ENCODE data around the gene SKAP2. TPM values are rescaled to one million over a fixed set of nuclear protein-coding genes. Genes with fewer than 3 reads are reported as not detected.

SKAP2 gene
- total and polyA plus RNA-seq, 2 experiments from 2014 or later: 2.5 to 4.4 TPM

DNA sequence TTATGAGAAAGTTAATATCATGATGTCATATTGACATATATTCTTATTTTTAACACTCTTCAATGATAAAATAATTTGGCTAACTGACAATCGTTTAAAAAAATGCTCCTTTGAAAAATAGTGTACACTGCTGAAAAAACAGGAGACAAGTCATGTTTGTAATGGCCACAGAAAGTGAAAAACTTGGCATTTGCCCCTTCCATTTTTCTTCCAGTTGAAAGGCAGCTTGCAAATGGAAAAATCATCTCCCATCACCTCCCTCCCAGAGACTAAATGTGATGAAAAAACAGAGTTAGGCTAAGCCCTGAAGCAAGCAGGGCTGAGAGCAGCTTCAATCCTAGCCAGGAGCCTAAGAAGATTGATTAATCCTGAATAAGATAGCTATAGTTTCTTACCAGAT is 160.4 kb downstream of the SKAP2 start:
- Histone ChIP-seq H3K36me3 (ENCODE audit: insufficient read depth) (no peaks in the 10 kb centered on the region), H2AFZ (no peak overlapping the region), H3K27me3 (ENCODE audit: insufficient read depth) (no peaks in the 10 kb centered on the region), H3K4me2 (no peak overlapping the region), H3K9me2 (ENCODE audit: insufficient read depth) (no peaks in the 10 kb centered on the region), H3K4me3 (no peak overlapping the region), H4K20me1 (replicated peaks; ENCODE audit: insufficient read depth) (no peaks in the 10 kb centered on the region), H3K27ac (ENCODE audit: low read depth) (no peak overlapping the region), H3K4me1 (ENCODE audit: insufficient read depth) (no peaks in the 10 kb centered on the region), H3K79me2 (replicated peaks; ENCODE audit: insufficient read depth) (no peaks in the 10 kb centered on the region), H3F3A (replicated peaks; ENCODE audit: low read depth) (no peaks in the 10 kb centered on the region)
- Mint-ChIP-seq H3K9me3 (no peaks in the 10 kb centered on the region), H3K4me1 (no peaks in the 10 kb centered on the region), H3K27ac (no peak overlapping the region), H3K27me3 (ENCODE audit: insufficient read depth, low read depth, poor library complexity) (peaks cover 3% of the 10 kb centered on the region), H3K4me3 (no peak overlapping the region), H3K36me3 (ENCODE audit: low read depth) (no peaks in the 10 kb centered on the region)
- DNase-seq (ENCODE audit: low spot score): no peak
- no peak for TF ChIP-seq NANOG (IDR thresholded peaks at IDR 0.05; ENCODE audit: borderline replicate concordance)
- no peak for TF ChIP-seq ZNF114 (CRISPR knock-in tag; IDR thresholded peaks at IDR 0.05)
- no peak for TF ChIP-seq STAT1 (IDR thresholded peaks at IDR 0.05; ENCODE audit: unreplicated experiment)
- no peak for TF ChIP-seq CREB1 (CRISPR knock-in tag; IDR thresholded peaks at IDR 0.05; ENCODE audit: low read depth)
- TF ChIP-seq ZNF331 (CRISPR knock-in tag; IDR thresholded peaks at IDR 0.05; ENCODE audit: low read depth): no peak
- TF ChIP-seq, protein P1, sequence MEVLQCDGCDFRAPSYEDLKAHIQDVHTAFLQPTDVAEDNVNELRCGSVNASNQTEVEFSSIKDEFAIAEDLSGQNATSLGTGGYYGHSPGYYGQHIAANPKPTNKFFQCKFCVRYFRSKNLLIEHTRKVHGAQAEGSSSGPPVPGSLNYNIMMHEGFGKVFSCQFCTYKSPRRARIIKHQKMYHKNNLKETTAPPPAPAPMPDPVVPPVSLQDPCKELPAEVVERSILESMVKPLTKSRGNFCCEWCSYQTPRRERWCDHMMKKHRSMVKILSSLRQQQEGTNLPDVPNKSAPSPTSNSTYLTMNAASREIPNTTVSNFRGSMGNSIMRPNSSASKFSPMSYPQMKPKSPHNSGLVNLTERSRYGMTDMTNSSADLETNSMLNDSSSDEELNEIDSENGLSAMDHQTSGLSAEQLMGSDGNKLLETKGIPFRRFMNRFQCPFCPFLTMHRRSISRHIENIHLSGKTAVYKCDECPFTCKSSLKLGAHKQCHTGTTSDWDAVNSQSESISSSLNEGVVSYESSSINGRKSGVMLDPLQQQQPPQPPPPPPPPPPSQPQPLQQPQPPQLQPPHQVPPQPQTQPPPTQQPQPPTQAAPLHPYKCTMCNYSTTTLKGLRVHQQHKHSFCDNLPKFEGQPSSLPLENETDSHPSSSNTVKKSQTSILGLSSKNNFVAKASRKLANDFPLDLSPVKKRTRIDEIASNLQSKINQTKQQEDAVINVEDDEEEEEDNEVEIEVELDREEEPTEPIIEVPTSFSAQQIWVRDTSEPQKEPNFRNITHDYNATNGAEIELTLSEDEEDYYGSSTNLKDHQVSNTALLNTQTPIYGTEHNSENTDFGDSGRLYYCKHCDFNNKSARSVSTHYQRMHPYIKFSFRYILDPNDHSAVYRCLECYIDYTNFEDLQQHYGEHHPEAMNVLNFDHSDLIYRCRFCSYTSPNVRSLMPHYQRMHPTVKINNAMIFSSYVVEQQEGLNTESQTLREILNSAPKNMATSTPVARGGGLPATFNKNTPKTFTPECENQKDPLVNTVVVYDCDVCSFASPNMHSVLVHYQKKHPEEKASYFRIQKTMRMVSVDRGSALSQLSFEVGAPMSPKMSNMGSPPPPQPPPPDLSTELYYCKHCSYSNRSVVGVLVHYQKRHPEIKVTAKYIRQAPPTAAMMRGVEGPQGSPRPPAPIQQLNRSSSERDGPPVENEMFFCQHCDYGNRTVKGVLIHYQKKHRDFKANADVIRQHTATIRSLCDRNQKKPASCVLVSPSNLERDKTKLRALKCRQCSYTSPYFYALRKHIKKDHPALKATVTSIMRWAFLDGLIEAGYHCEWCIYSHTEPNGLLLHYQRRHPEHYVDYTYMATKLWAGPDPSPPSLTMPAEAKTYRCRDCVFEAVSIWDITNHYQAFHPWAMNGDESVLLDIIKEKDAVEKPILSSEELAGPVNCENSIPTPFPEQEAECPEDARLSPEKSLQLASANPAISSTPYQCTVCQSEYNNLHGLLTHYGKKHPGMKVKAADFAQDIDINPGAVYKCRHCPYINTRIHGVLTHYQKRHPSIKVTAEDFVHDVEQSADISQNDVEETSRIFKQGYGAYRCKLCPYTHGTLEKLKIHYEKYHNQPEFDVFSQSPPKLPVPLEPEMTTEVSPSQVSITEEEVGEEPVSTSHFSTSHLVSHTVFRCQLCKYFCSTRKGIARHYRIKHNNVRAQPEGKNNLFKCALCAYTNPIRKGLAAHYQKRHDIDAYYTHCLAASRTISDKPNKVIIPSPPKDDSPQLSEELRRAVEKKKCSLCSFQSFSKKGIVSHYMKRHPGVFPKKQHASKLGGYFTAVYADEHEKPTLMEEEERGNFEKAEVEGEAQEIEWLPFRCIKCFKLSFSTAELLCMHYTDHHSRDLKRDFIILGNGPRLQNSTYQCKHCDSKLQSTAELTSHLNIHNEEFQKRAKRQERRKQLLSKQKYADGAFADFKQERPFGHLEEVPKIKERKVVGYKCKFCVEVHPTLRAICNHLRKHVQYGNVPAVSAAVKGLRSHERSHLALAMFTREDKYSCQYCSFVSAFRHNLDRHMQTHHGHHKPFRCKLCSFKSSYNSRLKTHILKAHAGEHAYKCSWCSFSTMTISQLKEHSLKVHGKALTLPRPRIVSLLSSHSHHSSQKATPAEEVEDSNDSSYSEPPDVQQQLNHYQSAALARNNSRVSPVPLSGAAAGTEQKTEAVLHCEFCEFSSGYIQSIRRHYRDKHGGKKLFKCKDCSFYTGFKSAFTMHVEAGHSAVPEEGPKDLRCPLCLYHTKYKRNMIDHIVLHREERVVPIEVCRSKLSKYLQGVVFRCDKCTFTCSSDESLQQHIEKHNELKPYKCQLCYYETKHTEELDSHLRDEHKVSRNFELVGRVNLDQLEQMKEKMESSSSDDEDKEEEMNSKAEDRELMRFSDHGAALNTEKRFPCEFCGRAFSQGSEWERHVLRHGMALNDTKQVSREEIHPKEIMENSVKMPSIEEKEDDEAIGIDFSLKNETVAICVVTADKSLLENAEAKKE (CRISPR knock-in tag; IDR thresholded peaks at IDR 0.05): no peak
- TF ChIP-seq, protein P2, sequence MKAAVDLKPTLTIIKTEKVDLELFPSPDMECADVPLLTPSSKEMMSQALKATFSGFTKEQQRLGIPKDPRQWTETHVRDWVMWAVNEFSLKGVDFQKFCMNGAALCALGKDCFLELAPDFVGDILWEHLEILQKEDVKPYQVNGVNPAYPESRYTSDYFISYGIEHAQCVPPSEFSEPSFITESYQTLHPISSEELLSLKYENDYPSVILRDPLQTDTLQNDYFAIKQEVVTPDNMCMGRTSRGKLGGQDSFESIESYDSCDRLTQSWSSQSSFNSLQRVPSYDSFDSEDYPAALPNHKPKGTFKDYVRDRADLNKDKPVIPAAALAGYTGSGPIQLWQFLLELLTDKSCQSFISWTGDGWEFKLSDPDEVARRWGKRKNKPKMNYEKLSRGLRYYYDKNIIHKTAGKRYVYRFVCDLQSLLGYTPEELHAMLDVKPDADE (IDR thresholded peaks at IDR 0.05): no peak
- no peak for TF ChIP-seq POLR2AphosphoS5 (IDR thresholded peaks at IDR 0.05; ENCODE audit: low read depth)
- TF ChIP-seq EZH2phosphoT487 (IDR thresholded peaks at IDR 0.05; ENCODE audit: unreplicated experiment): no peak
- TF ChIP-seq JUNB (IDR thresholded peaks at IDR 0.05; ENCODE audit: unreplicated experiment): no peak
- no peak for ATAC-seq

Measured in GM23338 (cell line).